Right ventricle myocardium superior (tissue), 1 donor: Measurements from ENCODE around the gene HEXB. TPM values are rescaled to one million over a fixed set of nuclear protein-coding genes. Genes with fewer than 3 reads are reported as not detected.

Source experiments
- ATAC-seq: fragments of 200-7000 bp; cut with Tn5 transposase; one replicate; pipeline ENCODE4 v1.9.1; 2020; ENCODE audit warnings: mild to moderate bottlenecking; ENCODE audit not compliant: poor library complexity
- DNase-seq: peaks from one replicate; pipeline ENCODE4 v3.0.0-alpha.2; 2020
- intact Hi-C: fragments of 100-400 bp; cut with DNase I; formaldehyde crosslinking; loops from one replicate; pipeline ENCODE4 v1.11.2; 2022
- long read RNA-seq: library from polyadenylated mRNA; unstranded; transcript quantifications from one replicate; pipeline ENCODE4 v2.0.0, GENCODE V29; 2021
- total RNA-seq: library from RNA; stranded (reverse); fragmentation: NEBNext Ultra II Directional; extraction: Animal tissue kit (Norgen Biotek cat#: 25700); gene quantifications from one replicate; pipeline ENCODE4 v1.2.1, GENCODE V29; 2021
- donor health status: DM: no; HTN: yes; CAD: no; lungs with severe emphysema.

The HEXB gene
- total RNA-seq, result 83.6 TPM
- long read RNA-seq, transcript HEXB-201 (14 exons, 1,901 nt), result major isoform, 185 of 191 reads
- long read RNA-seq, partial matches to known transcripts, result 5 of 191 reads
- long read RNA-seq, other reads (novel, unspliced or antisense), result 1 of 191 reads

DNA sequence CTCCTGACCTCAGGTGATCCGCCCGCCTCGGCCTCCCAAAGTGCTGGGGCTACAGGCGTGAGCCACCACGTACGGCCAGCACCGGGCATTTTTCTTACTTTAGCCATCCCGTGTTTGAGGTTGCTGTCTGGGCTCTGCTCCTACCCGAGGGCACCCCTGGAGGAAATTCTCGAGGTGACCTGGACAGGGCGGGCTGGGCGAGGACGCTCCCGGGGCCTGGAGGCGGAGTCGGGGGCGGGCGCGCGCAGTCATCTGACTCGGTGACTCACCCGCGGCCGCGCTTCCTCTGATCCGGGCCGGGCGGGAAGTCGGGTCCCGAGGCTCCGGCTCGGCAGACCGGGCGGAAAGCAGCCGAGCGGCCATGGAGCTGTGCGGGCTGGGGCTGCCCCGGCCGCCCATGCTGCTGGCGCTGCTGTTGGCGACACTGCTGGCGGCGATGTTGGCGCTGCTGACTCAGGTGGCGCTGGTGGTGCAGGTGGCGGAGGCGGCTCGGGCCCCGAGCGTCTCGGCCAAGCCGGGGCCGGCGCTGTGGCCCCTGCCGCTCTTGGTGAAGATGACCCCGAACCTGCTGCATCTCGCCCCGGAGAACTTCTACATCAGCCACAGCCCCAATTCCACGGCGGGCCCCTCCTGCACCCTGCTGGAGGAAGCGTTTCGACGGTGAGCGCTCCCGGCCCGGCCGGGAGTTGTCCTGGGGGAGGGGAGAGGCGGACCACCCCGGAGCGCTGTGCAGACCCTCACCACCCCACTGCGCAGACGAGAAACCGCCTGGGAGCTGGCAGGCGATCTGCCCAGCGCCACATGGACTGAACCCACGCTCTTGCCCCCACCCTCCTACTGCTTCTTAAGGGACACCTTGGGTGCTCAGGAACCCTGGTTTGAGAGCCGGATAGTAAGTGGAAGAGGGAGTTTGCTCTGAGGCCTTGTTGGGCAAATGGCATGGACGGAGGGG lies at the start of gene HEXB:
TSS of gene HEXB (plus strand) at position 334 of the 952 bp plus-strand sequence. CDS start at position 362, 28 bp downstream.
- peak; percentile 96 for DNase-seq
- intact Hi-C loops, result no loop called here
- peak; percentile 99 for ATAC-seq

DNA sequence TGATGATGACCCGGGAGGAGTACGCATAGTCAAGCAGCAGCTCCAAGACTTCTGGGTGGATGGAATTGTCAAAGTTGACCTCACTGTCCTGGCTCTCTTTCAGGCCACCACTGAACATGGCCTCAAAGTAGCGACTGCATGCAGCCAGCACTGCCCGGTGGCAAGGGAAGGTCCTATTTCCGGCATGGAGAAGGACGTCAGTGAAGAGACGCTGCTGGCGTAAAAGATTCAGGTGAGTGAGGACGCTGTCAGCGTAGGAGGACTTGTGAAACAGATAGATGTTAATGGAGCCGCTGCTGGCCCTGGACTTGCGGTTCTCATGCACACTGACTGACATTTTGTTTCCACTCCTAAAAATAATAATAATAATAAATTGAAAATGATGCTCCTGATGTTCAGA lies 48.9 kb upstream of the HEXB start:
- ATAC-seq, result no peak
- intact Hi-C loops, result no loop called here
- no peak for DNase-seq

DNA sequence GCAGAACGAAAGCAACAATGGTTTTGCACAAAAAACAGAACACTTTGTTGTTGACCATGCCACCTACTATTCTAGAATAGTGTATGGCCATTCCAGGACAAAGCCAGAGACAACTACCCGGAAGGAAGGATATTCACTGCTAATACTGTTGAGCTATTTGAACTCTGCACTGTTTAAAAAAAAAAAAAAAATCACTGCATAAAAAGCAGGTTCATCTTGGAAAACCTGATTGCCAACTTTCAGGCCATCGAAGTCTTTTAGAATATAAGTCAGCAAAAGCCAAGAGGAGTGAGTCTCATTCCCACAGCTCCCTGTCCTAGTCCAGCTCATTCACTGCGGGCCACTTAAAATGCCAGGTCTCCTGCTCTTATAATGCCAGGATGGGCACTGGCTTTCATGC lies 48.5 kb upstream of the HEXB start:
- DNase-seq (no peak), ATAC-seq (no peak)
- intact Hi-C loops, result no loop called here

DNA sequence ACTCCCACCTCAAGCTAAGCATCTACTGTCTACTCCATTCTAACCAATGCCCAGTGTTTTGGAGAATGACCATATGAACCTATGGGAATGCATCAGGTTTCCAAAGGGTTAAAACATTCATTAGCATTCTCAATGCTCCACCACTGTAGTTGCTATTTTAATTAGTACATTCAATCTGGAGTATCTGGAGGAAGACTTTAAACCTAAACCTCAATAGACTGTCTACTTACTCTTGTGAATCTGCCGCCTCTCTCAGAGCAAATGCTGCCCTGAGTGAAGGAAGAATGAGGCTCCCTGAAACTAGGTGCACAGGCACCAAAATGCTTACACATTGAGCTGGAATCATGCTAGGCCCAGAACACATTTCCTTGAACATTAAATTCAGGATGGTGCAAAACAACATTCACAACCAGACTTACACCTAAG lies 46.5 kb upstream of the HEXB start:
- intact Hi-C loops, result no loop called here
- ATAC-seq (no peak), DNase-seq (no peak)

DNA sequence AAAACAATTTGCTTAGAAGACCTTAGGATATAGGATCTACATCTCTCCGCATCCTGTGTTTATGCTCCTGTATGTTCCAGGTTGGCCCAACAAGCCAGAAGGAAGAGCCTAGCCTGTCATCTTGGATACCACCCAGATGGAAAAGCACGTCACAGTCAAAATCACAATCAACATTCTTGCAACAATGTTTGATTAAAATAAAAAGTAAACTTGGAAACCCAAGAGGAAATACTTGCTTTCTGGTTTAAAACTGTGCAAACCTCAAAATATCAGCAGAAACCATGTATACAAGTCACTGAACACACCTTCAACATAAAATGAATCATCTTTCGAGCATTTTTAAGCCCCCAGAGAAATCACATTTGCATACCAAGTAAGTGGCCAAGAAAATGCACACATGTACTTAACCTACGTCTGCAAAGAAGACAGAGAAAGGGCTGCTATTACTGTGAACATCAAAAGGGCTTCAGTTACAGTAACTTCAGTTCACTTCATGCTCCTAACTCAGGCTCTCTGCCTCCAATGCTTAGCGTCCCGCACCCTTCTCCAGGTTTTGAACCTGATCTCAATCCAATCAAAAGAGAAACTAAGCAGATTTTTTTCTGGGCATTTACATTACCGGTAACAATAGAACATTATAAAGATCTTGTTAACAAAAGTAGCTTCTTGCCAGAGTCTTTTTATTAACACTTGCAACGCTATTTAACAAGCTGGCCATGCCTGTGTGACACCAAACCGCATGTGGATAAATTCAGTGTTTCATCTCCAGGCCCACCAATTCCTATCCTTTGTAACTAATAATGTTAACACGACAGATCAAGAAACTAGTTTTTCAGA lies 45.8 kb upstream of the HEXB start:
- intact Hi-C loops, result no loop called here
- ATAC-seq, result no peak
- no peak for DNase-seq

DNA sequence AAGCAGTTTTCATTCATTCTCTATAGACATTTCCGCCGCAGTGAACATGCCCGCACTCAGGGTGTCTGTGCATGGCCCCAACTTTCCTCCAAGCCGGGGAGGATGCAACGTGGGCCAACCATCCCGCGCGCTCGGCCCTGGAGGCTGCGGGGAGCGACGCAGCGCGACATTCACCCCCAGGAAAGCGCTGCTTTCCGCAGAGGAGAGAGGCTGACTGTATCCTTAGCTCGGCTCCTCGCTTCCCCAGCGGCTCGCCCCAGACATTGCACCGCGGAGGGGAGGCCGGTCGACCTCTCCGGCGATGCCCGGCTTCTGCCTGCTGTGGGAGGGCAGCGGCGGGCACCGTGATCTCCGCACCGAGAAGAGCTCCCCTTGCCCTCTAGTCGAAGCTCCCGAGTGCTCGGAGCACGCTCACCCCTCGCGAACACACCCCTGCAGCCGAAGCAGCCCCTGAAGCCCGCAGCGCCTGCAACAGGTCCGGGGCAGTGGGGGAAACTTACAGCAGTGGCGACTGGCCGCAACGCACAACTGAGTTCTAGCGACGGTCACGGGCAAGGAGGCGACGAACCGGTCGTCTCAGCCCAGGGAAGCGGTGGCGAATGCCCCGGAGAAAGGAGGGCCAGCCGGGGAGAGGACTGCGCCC lies 45.1 kb upstream of the HEXB start:
- ATAC-seq (peak; percentile 52), DNase-seq (peak; percentile 67)
- intact Hi-C loops, result no loop called here

DNA sequence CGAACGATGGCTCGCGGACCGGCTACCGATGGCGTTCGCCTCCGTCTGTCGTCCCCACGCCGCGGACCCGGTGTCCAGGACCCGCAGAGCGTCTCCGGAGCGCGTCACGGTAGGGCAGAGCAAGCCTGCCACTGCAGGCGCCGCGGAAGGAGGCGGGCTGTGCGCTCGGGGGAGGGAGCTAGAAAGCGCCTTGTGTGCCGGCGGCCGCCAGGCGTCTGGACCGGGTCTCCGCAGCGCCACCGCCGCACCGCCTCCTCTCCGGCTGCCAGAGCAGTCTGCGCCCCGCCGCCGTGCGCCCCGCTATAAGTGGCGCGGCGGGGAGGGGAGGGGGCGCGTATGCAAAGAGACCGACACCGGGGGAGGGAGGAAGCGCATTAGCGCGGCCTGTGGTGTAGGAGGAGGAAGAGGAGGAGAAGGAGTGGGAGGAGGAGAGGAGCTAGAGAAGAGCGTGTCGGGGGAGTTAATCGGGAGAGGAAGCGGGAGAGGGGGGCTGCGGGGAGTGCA lies 44.5 kb upstream of the HEXB start, which contains the start of gene ENC1:
TSS of gene ENC1 (minus strand) at position 279 of the 504 bp plus-strand sequence. CDS start 4,243 bp downstream, outside the sequence.
- peak; percentile 95 for ATAC-seq
- peak; percentile 93 for DNase-seq
- intact Hi-C loops, result no loop called here

DNA sequence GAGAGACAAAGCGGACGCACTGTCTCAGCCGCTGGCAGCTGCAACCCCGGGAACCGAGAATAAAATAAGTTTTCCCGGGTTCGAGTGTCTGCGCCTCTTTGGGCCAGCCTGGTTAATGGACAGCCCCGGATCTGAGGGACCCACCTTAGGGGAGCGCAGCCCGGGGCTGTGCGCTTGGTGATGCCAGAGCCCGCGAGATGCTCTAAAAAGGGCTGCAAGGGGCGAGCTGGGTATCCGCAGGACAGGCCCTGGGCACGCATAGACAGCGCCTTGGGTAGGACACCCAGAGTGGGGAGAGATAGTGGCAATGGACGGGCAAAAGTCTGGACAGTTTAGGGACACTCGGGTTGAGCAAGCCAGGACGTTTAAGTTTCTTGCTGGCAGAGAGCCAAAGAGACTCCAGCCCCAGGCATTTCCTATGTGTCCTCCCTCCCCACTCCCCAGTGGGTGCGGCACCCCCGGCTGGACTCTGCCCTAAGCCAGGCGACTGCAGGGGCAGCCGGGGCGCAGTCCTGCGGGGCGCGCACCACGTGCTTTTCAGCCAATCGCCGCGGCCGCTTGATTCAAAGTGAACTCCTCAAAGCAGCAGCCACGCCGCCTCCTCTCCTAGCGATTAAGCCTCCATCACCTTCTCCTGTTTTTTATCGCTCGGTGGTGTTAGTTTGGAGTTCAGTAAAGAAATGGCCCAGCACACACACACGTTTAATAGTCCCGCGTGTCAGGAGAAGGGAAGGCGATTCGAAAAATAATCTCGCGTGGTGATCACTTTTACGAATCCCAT lies 43.9 kb upstream of the HEXB start:
- intact Hi-C loops, result no loop called here
- DNase-seq, result peak; percentile 89
- ATAC-seq, result peak; percentile 67

DNA sequence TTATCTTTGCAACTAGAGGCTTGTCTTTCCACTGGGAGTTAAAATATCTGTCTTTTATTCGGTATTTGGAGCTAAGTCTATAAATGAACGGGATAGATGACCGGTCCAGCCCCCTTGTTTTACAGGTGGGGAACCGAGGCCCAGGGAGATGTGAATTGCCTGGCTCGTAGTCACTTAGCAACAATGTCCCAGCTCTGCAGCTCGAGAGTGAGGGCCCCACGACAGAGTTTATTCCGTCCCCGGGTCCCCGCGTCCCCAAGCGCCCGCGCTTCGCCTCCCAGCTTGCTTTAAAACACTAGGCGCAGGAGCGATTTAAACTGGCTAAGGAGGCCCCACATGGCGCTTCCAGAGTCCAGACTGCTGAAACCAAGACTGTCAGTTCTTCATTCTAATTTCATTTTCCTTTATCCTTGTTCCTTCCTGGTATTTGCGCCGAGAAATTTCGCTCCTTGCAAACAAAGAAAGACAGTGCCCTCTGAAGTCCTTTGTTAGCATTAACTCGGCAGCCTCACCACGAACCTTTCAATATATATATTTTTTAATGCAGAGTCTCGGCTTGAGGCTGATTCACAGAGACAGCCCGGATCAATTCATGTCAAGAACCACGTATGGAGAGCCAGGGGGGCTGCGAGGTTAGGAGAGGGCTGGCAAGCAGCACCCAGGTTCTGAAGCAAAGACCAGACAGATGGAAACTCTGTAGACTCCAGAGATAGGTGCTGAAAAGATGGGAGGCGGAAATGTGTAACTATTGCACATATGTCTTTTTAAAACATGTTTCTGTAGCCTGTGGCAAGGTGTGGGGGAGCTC lies 43.1 kb upstream of the HEXB start:
- ATAC-seq (peak; percentile 28), DNase-seq (peak; percentile 50)
- intact Hi-C loops, result no loop called here

DNA sequence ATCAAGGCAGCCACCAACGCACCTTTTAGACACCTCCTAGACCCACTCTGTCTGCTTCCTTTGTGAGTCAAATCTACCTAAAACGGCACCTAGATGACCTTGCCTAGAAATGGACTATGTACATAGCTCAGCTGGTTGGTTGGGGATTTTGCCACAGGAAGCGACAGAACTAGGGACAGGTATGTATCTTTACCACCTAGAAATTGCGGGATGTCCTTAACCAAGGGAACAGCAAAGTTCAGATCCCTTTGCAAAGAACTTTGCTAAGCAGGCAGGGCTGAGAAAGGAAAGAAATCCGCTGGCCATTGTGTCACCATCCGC lies 42.5 kb upstream of the HEXB start:
- intact Hi-C loops, result no loop called here
- no peak for DNase-seq
- no peak for ATAC-seq

DNA sequence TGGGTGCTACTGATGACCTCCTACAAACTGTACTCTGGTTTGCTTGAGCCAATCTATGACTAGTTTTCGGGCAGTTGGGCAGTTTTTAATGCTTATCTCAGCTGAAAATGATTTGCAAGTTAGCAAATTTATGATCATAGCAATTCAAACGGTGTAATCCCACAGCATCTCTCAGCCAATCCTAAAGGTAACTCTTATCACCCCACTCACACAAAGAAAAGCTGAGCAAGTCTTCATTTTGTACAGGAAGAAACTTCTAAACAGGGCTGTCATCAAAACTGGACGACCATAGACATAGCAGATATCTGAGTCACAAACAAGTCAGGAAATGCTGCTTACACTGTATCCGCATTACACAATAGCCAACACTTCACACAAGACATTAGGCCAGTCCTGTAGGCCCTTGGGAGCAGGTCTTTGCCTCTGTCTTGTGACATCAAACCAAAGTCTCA lies 41.9 kb upstream of the HEXB start:
- DNase-seq (no peak), ATAC-seq (no peak)
- intact Hi-C loops, result no loop called here

DNA sequence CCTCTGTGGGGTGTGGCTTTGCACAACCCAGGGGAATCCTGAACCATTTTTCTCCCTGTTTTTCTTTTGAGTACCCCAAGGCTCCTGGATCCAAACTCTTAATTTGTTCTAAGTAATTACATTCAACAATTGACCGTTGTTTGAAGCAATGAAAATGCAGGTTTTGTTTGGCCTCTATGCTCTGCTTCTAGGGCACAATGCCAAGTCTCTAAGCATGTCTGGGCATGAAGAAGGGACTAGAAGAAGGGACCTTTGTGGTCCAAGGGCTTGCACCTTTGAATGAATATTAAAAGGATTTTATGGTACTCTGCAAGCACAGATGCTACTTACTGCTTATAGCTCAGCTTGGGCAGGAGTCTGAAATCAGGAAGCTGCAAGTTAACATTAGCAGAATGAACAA lies 37.9 kb upstream of the HEXB start:
- intact Hi-C loops, result loop anchor here (5.0 kb wide), 1 partner anchor 610 kb away; no protein-coding TSS in a partner anchor
- DNase-seq (no peak), ATAC-seq (no peak)

DNA sequence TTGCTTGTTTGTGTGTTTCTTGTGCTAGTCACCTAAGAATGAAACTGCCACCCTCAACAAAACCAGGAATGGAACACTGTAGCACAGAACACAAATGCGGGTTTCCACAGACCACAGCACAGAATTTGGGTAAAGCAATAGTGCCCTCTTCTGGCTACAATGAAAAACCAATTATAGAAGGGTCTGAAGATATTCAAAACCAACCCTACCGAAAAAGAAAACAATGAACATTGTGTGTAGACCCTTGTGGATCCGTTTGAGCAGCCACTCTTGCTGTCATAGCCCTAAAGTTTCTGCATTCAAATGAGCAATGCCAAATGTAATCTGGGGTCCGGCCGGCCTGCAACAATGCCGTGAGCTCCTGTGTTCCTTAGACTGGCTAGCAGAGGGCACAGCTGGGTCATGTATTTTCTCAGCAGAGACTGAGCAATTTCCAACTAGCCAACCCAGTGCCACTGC lies 36.2 kb upstream of the HEXB start:
- ATAC-seq (peak; percentile 95), DNase-seq (no peak)
- intact Hi-C loops, result loop anchor here (2.0 to 5.0 kb wide), 2 partner anchors 612 to 746 kb away; no protein-coding TSS in a partner anchor

DNA sequence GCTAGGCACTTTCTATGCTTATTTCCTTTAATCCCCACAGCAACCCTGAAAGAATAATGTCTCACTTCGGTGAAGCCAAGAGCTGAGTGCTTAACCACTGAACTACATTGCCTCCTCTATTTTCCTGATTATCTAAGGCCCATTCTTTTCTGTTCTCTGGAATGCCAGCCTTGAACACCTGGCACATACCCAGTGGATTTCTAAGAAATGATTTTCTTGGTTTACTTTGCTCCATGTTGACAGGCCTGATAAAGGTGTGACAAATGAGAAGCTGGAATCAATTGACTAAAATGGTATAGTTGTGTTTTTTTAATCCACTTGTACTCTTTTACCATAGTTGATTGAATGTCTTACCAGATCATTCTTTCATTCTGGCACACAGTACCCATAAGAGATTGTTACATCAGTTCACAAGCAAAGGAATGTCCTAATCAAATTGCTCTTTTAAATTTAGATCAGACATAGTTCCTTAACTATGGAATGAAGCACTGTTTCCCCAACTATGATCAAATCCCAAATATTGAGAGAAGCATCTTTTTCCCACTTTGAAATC lies 35.5 kb upstream of the HEXB start:
- no peak for ATAC-seq
- intact Hi-C loops, result loop anchor here (2.0 to 5.0 kb wide), 2 partner anchors 612 to 747 kb away; no protein-coding TSS in a partner anchor
- DNase-seq, result no peak

DNA sequence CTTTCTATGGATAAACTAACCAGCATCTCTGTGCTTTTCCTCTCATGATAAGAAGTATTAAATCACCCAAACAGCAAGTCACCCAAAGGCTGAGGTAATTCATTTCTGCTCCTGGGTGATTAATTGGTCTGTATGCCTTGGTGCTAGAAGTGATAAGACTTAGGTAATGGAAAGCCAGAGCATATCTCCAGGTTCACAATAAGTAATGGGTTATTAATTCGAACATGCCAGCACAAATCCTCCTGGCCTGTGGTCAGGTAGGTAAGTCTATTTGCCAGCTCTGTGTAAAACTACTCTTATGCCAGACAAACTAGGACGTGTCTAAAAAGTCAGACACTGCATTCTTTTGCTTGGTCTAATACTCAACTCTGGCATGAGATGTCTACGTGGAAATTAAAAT lies 33.3 kb upstream of the HEXB start:
- intact Hi-C loops, result no loop called here
- DNase-seq (no peak), ATAC-seq (no peak)

DNA sequence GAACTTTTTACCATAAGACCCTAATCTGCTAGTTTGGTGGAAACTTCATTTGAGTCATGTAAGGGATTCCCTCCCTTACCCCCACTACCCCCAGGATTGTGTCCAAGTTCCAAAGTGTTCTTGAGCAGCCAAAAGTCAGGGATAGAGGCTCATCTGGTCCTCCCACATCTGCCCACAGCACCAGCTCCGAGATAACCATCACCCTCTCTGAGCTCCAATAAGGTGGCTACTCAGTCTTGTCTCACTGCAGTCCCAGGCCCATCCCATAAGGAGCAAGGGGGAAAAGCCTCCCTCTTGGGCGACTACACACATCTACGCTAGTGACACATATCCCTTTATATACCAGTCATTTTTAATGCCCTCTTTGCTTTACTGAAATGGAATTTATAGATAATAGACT lies 32.5 kb upstream of the HEXB start:
- intact Hi-C loops, result no loop called here
- no peak for DNase-seq
- no peak for ATAC-seq

DNA sequence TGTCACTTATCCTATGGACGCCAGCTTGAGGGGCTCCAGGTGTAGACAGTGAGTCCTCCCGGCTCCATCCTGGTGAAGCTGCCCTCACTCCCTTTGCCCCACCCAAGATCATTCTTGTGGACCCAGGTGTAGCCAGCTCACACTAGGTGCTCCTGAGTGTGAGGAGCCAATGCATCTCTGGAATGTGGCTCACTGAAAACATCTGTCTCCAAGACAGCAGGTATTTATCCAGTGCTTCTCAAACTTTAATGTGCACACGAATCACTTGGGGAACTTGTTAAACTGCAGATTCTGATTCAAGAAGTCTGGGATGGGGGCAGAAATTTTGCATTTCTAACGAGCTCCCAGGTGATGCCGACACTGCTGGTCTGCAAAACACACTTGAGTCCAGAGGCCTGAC lies 31.0 kb upstream of the HEXB start:
- intact Hi-C loops, result no loop called here
- DNase-seq (no peak), ATAC-seq (no peak)
